GM19452 (cell line): ENCODE data around the gene TMEM231.
A peak's percentile ranks its signal among the peaks of the same experiment; 100 is the strongest.
"Not testable (repeated sequence)": the region's sequence is repeated elsewhere in the genome, so short reads cannot be mapped to it uniquely, and the experiment has no call there.

ENCODE experiments used
- ATAC-seq: cut with Tn5 transposase; IDR thresholded peaks from one replicate; pipeline ENCODE4 v1.9.1; 2021; ENCODE audit not compliant: unreplicated experiment

TMEM231 gene

DNA sequence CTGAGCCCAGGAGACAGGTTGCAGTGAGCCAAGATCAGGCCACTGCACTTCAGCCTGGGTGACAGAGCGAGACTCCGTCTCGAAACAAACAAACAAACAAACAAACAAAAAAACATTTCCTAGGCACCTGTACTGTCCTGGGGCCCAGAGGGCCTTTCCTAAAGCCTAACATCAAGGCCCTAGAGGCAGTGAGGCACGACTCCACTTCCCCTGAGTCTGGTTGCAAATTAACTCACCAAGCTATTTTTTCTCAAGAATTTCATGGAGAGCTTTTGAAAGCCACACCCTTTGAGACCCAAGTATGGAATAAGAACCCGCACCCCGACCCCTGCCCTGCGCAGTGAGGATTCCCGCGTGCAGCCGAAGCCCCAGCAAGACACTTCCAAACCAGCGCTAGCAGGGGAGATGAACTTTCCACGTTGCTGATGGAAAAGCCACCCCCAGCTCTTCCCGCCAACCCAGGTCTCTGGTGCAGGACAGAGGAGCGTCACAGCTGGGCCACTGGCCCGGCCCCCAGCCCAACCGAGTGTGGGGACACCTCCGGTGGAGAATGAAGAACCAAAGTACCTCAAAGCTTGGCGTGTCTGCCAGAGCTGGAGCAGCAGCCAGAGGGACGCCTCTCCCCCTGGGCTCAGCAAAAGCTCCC is 21.4 kb downstream of the TMEM231 start:
- no peak for ATAC-seq

DNA sequence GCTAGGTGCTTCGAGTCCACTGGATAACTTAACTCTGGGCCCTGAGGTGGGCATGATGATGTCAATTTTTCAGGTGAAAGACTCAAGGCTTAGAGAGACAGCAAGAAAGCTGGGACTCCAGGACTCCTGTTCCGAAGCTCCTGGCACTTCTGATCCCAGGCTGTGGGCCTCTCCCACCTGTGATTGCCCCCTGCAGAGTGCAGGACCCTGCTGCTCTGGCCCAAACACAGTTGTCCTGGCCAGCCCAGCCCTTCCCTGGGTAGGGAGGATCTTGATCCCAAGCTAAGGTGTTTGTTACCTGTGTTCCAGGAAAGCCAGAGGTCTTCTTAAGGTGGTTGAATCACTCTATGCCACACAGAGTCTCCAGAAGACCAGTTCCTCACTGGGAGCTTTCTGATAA is 23.3 kb downstream of the TMEM231 start:
- no peak for ATAC-seq

DNA sequence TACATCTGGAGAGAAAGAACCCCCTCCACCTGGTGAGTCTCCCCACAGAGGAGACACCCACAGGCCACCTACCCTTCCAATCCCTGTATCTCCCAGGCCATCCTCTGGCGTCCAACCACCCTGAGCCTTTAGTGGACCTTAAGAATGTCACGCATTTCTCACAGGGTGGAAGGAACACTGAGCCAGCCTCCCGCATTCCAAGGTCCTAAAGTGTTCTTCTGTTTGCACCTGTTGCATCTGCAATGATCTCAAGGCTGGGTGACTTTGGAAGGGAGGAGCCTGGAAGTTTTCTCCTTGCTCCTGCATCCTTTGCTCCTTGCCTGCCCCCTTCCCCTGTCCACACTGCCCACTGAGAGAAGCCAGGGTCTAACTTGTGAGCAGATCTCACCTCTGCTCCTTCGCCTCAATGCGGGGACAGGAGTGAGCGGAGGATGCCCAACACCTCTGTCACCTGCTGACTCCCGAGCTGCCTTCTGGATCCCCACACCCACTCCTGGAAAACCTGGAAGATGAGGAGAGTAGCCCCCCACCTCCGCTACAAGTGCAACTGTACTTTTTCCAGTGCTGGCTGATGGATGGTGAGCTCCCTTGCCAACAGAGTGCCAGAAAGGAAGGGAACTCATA is 23.8 kb downstream of the TMEM231 start:
- no peak for ATAC-seq

DNA sequence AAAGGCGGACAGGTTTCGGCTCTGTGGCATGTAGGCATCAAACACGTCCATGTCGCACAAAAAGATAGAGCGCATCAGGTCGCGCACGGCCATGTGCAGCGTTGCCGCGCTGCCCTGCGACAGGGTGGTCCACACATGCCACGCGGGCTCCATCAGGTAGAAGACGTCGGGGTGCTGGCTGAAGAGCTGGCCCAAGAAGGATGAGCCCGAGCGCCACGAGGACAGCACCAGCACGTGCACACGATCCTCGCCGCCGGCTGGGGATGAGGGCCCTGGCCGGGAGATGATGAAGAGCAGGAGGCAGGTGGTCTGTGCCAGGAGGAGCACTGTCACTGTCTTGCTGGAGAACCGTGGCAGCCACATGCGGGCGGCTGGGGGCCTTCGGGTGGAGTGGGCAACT is 26.1 kb downstream of the TMEM231 start:
- no peak for ATAC-seq

DNA sequence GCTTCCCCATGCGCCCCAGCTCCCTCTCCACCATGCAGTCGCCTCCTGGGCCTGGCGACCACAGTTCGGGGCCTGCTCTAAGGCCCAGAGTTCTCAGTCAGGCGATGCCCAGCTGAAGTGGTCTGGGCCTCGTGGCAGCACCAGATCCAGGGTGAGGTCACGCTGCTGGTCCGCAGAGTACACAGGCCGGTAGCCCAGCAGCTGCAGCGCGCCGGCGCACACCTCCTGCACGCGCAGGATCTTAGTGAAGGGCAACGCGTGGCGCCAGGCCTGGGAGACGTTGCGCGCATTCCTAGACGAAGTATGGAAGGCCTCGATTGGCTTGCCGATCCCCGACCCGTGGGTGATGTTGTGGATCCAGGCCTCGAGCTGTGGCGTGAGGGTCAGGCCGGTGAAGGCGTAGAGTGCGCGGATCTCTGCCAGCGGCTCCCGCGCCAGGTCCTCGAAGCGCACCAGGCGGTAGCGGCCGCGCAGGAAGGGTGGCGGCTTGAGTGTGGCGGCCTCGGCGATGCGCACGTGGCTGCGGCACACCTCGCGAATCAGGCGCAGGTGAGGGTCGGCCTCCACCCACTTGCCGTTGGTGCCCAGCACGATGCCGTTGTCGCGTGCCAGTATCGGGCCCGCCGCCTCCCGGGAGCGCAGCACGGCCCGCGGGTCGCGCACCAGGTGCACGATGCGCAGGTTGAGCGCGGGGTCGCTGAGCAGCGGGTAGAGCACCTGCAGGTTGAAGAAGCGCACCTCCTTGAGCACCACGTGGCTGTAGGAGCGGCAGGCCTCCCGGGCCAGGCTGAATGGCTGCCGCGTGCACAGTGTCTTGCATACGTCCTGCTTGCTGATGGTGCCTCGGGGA is 26.8 kb downstream of the TMEM231 start:
- no peak for ATAC-seq

DNA sequence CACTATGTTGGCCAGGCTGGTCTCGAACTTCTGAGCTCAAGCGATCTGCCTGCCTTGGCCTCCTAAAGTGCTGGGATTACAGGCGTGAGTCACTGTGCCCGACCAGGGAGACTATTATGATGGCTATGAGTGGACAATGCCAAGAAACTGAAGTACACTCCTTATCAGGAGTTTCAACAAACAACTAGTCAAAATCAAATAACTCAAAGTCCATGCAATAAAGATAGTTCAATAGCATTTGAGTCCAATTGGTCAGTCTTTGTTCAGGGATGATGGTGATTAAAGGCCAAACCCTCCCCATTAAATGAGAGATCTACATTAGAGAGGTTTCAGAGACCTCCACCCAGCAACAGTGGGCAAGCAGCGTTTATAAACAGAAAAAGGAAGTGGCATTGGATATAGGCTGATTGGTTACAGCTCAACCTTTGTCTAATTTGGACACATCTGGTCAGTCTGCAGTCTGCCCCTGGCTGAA is 28.2 kb downstream of the TMEM231 start:
- ATAC-seq: no peak

DNA sequence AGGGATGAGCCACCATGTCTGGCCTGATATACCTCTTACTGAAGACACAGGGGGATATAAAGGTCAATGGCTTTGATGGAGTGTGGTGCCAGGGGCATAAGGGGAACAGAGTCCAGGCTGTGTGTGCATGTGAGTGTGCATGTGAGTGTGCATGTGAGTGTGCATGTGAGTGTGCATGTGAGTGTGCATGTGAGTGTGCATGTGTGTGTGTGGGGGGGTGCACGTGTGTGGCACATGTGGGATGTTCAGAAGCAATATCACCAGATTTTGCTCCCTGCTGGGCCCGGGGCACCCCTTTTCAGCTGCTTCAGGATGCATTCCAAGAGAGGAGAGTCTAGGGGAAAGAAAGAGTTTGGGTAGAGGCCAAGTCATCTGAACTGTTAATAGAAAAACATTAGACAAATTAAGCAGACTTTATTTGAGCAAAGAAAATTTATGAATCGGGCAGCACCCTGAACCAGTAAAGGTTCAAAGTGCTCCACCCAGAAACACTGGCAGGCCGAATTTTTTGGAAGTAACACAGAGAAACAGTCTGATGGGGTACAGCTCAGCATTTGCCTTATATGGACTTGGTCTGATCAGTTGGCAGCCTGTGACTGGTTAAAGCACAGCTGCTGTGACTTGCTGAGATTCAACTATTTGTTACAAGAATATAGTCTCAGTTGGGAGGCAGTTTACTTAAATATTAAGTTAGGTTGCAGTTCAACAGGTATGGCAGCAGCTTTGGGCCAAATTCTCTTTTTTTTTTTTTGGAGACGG is 29.8 kb downstream of the TMEM231 start:
- ATAC-seq: no peak

DNA sequence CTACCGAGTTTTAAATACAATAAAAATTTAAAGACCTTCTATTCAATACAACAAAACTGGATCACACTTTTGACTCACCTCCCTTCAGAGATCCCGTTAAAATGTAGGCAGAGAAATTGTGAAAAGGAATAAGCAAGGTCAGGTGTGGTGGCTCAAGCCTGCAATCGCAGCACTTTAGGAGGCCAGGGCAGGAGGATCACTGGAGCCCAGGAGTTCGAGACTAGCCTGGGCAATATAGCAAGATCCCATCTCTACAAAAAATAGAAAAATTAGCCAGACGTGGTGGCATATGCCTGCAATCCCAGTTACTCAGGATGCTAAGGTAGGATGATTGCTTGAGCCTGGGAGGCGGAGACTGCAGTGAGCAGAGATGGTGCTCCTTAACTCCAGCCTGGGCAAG is 36.9 kb downstream of the TMEM231 start:
- no peak for ATAC-seq

DNA sequence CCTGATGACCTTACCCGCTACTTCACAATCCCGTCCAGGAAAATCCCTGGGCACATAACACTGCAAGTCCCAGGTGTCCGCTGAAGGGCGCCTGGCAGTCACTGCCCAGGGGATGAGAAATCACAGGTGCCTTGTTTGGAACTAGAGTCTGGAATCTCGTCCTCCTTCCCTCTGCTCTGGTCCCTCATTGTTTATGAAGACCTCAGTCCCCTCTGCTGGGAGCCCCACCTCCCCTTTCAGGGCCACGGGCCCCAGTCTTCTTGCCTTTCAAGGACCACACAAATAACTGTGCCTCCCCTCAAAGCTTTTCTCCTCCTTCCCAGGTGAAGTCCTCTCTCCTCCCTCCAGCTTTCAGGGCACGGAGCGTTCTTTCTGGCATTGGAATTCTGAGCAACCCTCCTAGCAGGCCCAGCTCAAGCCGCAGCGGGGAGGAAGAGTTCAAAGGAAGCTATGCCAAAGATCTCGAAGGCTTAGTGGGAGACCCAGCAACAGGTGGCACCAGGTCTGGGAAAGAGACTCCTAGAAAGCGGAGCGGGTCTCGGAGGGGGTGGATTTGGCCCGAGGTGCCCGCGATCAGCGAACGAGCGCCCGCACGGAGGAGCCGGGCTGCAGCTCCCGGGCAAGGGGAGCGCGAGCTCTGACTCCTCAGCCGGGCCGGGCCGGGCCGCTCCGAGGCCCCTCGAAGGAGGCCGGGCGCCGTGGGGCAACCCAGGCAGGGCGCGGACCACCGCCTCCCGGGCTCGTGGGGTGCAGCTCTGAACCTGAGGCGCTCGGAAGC is 39.7 kb downstream of the TMEM231 start:
- ATAC-seq: peak; percentile 42

DNA sequence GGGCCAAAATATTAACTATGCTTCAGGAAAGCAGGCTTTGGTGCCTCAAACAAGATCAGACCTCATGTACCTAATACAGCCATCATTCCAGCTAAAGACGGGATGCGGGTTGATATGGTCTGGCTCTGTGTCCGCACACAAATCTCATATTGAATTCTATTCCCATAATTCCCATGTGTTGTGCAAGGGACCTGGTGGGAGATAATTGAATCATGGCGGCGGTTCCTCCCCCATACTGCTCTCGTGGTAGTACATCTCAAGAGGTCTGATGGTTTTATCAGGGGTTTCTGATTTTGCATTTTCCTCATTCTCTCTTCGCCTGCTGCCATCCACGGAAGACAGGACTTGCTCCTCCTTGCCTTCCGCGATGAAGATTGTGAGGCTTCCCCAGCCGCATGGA is 41.8 kb downstream of the TMEM231 start:
- ATAC-seq: no peak

DNA sequence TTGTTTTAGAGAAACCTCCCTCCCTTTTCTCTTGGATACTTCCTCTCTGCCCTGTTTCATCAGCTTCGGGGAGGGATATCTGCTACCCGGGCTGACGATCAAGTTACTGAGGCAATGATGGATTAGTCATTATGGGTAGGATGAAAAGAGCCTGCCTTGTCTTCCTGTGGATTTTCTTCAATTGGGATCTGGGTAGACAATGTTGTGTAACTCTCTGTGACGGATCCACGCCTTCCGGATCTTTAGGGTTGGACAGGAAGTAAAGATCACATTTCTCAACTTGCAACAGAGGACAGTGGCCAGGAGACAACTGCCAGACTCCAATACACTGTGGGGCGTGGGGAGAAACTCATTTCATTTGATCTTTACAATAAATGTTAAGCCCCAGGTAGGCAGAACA is 49.5 kb downstream of the TMEM231 start:
- no peak for ATAC-seq

DNA sequence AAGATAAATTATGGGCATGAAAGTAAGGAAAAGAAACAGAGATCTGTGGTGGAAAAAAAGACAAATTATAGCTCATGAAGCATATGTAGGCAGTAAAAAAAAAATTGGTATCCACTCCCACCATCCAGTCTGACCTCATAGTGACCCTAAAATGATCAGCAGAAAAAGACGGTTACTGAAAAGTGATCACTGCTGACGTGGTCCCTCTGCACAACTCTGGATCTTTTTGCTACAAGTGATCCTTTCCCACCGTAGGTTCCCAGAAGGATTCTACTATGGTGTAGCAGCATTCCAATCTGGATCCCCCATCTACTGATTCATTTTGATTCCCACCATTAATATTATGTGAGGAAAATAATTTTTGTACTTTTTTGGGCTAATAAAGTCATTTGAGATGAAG is 49.9 kb downstream of the TMEM231 start:
- no peak for ATAC-seq

DNA sequence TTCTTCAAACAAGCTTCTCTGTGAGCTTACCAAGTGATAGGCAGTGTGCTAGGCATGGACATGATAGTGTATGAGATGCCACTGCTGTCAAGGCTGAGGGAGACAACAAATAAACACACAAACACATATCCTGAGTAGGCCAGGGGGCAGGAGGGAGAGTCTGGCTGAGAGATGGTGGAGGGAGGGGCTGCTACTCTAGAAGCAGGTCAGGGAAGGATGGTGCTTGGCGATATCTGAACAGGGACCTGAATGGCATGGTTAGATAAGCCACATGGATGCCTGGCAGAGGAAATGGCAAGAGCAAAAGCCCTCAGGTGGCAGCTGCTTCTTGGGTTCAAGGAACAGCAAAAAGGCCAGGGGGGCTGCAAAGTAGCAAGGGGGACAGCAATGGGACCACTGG is 52.3 kb downstream of the TMEM231 start:
- ATAC-seq: no peak

DNA sequence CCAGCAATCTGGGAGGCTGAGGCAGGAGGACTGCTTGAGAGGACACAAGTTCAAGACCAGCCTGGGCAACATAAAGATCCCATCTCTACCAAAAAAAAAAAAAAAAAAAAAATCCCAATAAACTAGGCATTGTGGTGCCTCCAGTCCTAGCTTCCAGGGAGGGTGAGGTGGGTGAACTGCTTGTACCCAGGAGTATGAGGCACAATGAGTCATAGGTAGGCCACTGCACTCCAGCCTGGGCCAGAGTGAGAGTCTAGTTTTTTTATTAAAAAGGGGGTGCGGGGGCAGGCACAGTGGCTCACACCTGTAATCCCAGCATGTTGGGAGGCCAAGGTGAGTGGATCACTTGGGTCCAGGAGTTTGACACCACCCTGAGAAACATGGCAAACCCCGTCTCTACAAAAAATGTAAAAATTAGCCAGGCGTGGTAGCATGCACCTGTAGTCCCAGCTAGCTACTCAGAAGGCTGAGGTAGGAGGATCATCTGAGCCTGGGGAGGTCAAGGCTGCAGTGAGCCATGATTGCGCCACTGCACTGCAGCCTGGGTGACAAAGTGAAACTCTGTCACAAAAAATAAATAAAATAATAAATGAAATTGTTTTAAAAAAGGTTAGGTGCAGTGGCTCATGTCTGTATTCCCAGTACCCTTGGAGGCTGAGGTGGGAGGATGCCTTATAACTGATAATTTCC is 53.0 kb downstream of the TMEM231 start:
- no peak for ATAC-seq

DNA sequence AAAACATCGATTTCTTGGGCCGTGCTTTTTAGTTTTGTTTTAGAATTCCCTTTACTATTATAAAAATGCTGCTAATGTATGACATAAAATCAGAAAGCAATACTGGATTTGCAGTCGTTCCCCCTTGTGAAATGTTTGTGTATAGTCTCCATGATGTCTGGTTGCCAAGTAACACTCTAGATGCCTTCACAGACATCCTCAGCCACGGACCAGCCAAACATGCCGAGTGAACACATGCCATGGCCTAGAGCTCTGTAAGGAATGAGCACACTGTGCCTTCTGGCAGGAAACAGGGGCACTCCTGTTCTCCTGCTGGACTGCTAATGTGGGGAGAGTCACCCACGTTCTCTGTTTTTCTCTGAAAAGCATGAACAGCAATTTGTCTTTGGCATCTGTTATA is 54.2 kb downstream of the TMEM231 start:
- ATAC-seq: not testable (repeated sequence)

DNA sequence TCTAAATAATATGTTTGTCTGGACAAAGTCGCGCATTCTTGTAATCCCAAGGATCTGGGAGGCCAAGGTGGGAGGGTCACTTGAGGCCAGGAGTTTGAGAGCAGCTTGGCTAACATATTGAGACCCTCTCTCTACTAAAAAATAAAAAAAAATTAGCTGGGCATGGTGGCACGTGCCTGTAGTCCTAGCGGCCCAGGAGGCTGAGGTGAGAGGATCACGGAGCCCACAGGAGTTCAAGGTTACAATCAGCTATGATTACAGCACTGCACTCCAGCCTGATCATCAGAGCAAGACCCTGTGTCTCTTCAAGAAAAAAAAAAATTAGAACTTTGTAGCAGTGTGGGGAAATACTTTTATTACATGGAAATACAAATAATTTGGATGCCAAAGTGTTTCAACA is 54.7 kb downstream of the TMEM231 start:
- no peak for ATAC-seq

DNA sequence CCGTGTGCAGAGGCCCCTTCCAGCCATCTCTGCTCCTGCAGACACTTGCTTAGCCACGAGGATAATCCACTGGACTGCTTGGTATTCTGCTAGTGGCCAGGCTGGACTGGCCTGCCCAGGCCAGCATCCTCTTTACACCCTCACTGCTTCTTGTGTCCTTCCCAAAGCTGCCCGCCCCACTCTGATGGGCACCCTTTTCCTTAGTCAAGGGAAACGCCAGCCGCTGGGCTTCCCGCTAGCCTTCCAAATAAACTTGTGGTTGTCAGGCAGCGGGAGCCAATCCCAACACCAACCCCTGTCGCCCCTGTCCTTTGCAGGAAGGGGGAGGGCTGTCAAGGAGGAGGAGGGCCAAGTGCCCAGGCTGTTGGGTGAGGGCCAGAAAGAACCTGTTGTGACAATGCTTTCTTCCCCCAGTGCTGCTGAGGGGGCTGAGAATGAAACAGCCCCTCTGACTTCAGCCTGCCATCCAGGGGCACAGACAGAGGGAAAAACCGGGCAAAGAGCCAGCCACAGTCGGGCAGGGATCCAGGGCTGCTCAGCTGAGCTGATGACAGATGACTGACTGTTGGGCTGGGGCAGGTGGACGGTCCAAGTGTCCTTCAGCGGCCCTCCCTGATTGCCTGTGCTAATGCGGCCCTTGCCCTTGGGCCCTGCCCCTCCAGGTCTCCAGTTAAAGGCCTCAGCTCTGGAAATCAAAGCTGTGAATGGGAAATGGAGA is 57.3 kb downstream of the TMEM231 start:
- ATAC-seq: not testable (repeated sequence)

DNA sequence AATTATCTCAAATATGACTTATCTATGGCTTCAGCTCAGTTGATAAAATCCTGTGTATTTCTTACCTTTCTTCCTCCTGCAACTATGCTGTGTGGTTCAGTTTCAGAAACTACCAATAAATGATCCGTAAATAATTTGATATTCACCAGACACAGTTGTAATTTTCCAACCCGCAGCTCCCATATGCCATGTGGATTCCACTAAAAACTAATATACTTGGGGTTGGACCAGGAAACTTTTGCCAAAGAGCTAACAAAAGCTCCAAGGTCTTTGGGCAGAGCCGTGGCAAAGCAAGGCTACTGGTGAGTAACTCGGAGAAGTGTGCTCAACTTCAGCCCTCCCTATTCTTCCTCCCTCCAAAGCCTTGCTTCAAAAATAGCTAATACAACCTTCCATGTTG is 58.5 kb downstream of the TMEM231 start:
- no peak for ATAC-seq

DNA sequence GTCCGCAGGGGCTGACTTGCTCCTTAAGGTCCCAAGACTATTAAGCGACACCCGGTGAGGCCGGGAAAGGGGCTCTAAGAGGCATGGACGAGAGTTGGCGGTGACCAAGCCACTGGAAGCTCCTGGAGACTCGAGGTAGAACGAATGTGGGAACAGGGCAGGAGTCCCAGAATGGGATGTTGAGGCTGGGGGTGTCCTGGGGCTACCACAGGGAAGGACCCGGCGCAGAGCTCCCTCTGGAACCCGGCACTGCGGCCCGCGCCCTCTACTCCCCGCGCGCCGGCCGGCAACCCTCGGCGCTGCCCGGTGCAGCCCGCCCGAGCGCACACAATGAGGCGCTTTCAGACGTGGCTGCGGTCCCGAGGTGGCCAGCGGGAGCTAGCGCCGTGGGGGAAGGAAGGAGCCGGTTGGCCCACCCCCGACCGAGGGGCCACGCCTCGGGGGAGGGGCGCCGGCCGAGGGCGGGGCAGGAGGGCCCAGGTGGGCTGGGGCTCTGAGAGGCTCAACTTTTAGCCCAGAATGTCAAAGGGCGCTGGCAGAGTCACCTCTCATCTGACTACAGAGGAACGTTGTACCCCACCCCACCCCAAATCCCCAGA is 60.9 kb downstream of the TMEM231 start, which contains the start of gene CHST6:
Gene CHST6 (minus strand): TSS at position 366 of the 599 bp plus-strand sequence. CDS start 15,613 bp downstream, outside the sequence.
- ATAC-seq: peak; percentile 45
